IgD-negative memory B cell (primary cell): ENCODE results near the gene TMEM147. TPM values are rescaled to one million over a fixed set of nuclear protein-coding genes. Genes with fewer than 3 reads are reported as not detected.

Source experiments
- H3K27ac Mint-ChIP-seq, 3 donors: one replicate each; pipeline ENCODE4 v1.8.0; 2020 to 2022; ENCODE audit warnings: mild to moderate bottlenecking in 3 of 3, mixed read lengths in 3 of 3, moderate library complexity in 1 of 3
- H3K27me3 Mint-ChIP-seq: one replicate; pipeline ENCODE4 v1.8.0; 2021; ENCODE audit warnings: mixed read lengths
- H3K36me3 Mint-ChIP-seq: one replicate; pipeline ENCODE4 v1.8.0; 2020; ENCODE audit warnings: mild to moderate bottlenecking, mixed read lengths
- H3K4me1 Mint-ChIP-seq, 3 donors: one replicate each; pipeline ENCODE4 v1.8.0; 2020 to 2022; ENCODE audit warnings: mixed read lengths in 3 of 3, mild to moderate bottlenecking in 1 of 3
- H3K4me3 Mint-ChIP-seq, 4 donors: one replicate each; pipeline ENCODE4 v1.8.0; 2020 to 2022; ENCODE audit warnings: mild to moderate bottlenecking in 4 of 4, mixed read lengths in 4 of 4, moderate library complexity in 3 of 4
- H3K9me3 Mint-ChIP-seq, 3 donors: one replicate each; pipeline ENCODE4 v1.8.0; 2020 to 2021; ENCODE audit warnings: mixed read lengths in 3 of 3, mild to moderate bottlenecking in 1 of 3
- polyA plus RNA-seq: library from polyadenylated mRNA; unstranded; fragments of 300-500 nt; fragmentation: Illumina TruSeq; gene quantifications from one replicate; pipeline ENCODE4 v1.2.3, GENCODE V29; 2021

TMEM147 gene
- polyA plus RNA-seq, 1 donor from 2014 or later = 146 TPM

DNA sequence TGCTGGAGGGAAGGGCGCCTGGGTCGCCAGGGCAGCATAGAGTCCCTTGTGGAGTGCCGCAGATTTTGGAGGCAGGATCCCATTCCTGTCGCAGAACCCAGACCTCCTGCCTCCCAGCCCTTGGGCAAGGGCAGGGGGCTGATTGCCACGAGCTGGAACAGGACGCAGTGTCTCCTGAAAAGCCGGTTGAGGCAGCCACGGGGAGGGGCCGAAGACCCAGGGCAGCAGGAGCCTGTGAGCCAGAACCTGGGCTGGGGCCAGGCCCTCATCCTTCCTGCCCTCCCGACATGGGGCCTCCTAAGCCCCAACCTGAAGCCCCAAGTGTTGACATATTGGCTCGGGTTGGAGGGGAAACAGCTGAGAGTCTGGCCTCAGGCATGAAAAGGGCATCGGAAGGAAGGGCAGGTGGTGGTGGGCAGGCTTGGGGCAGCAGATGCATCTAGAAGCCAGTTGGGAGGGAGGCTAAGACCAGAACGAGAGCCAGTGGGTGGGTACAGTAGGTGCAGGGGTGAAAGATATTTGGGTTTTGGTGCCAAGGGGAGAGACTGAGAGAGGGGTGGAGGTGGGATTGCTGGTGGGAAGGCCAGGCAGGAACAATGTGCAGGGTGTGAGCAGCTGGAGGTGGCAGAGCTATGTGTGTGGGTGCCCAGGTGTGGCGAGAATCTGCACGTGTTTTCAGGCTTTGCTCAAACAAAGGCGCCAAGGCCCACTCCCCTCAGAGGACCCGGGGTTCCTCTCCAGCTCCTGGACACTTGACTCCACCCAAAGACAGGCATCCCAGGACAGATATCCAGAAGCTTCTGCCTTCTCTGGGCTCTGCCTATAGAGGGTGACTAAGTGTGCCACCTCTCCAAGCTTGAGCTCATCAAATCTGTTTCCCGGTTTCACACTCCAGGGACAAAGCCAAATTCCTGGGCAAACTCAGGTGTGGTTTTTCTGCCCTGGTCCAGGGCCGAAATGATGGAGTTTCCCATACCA is 15.9 kb upstream of the TMEM147 start:
- H3K27me3 Mint-ChIP-seq = peaks cover 46% of the 10 kb centered on the region
- H3K4me1 Mint-ChIP-seq = peaks cover 8 to 11% (median 10%) of the 10 kb centered on the region in 3 donors
- no peak overlapping the region for H3K4me3 Mint-ChIP-seq
- no peaks in the 10 kb centered on the region for H3K36me3 Mint-ChIP-seq
- no peaks in the 10 kb centered on the region for H3K9me3 Mint-ChIP-seq
- no peak overlapping the region for H3K27ac Mint-ChIP-seq

GRCh38 chr19:35531291-35531690 is 14.1 kb upstream of the TMEM147 start:
- H3K27me3 Mint-ChIP-seq = peaks cover 43% of the 10 kb centered on the region
- H3K4me3 Mint-ChIP-seq = no peak overlapping the region
- H3K36me3 Mint-ChIP-seq = no peaks in the 10 kb centered on the region
- no peaks in the 10 kb centered on the region for H3K9me3 Mint-ChIP-seq
- H3K27ac Mint-ChIP-seq = no peak overlapping the region
- peaks cover 10 to 14% (median 11%) of the 10 kb centered on the region in 3 donors for H3K4me1 Mint-ChIP-seq

- Mint-ChIP-seq H3K4me3 (peak within 1 kb of the TSS; percentile 67 to 86 (median 74)), H3K36me3 (no peaks in the 10 kb centered on the region), H3K4me1 (peaks cover 10 to 14% (median 11%) of the 10 kb centered on the region in 3 donors), H3K27ac (peak within 1 kb of the TSS; percentile 31 to 84 (median 65)), H3K27me3 (peaks cover 29% of the 10 kb centered on the region), H3K9me3 (no peaks in the 10 kb centered on the region)
Measured at GRCh38 chr19:35533201-35533821, 12.1 kb upstream of the TMEM147 start, which contains the start of gene GAPDHS. GAPDHS (plus strand) TSS chr19:35533456; CDS start chr19:35533528, 72 bp downstream.

DNA sequence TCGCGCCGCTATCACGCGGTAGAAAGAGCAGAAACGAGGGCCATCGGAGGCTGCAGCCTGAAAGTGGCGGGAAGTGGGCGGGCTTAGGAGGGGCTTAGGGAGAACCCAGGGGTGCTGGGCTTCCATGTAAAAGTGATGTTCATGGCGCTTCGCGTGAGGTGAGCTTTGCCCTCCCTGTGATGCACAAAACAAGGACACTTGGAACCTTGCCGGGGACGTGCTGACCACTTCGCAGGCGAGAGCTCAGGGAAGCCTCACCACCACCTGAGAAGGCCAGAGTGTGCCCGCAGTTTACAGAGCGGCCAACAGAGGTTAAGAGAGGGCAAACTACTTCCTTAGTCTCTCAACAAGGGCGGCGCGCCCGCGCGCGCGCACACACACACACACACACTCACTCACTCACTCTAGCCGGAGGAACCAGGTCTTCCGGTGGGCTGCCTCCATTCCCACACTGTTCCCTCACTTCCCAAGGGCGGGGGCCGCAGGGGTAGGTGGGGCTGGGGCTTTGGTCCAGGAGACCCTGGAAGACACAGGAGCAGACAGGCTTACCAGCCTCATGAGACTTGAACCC is 11.5 kb upstream of the TMEM147 start:
- Mint-ChIP-seq H3K27ac (peak overlapping the region; percentile 31 to 84 (median 65)), H3K36me3 (no peaks in the 10 kb centered on the region), H3K4me1 (peaks cover 10 to 14% (median 11%) of the 10 kb centered on the region in 3 donors), H3K9me3 (no peaks in the 10 kb centered on the region), H3K4me3 (peak overlapping the region; percentile 67 to 86 (median 74)), H3K27me3 (peaks cover 23% of the 10 kb centered on the region)

DNA sequence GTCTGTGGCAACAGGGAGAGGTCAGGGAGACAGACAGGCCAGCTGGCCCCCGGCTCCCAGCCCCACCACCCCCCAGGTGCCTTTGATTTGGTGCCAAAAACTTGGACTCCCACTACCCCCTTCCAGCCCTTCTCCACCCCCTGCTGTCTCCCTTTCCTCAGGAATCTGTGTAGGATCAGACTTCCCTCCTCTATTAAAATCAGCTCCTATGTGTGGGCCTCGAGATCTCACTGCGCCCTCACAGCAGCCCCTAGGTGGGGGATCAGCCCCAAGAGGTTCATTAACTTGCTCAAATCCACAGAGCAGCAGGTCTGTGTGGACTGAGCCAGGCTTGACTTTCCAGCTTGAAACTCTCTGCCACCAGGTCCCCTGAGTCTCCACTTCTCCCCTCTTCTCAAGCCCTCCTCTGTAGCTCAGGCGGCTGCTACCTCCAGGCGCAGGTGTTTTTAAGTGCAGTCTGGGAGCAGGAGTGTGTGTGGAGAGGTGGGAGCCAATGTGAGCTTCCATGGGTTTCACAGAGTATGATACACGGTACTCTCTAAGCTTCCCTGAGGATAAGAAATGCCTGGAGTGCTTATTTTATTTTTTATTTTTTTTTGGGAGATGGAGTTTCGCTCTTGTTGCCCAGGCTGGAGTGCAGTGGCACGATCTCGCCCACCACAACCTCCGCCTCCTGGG is 10.5 kb upstream of the TMEM147 start:
- Mint-ChIP-seq H3K27ac (no peak overlapping the region), H3K4me1 (peaks cover 11 to 14% (median 14%) of the 10 kb centered on the region in 3 donors), H3K36me3 (no peaks in the 10 kb centered on the region), H3K27me3 (peaks cover 16% of the 10 kb centered on the region), H3K4me3 (peak overlapping the region in 1 of 4 donors; percentile 39), H3K9me3 (no peaks in the 10 kb centered on the region)

- Mint-ChIP-seq H3K27ac (peak overlapping the region in 1 of 3 donors; percentile 28), H3K9me3 (no peaks in the 10 kb centered on the region), H3K4me3 (no peak overlapping the region)
Measured at GRCh38 chr19:35539314-35539713, 6.1 kb upstream of the TMEM147 start.

GRCh38 chr19:35539850-35540249 is 5.6 kb upstream of the TMEM147 start:
- Mint-ChIP-seq H3K27ac (no peak overlapping the region), H3K36me3 (no peaks in the 10 kb centered on the region), H3K9me3 (no peaks in the 10 kb centered on the region), H3K4me3 (peak overlapping the region in 1 of 4 donors; percentile 67), H3K4me1 (peaks cover 8 to 19% (median 14%) of the 10 kb centered on the region in 3 donors), H3K27me3 (no peaks in the 10 kb centered on the region)

More at GRCh38 chr19:35539314-35539713, 6.1 kb upstream of the TMEM147 start:
- H3K36me3 Mint-ChIP-seq = no peaks in the 10 kb centered on the region
- no peaks in the 10 kb centered on the region for H3K27me3 Mint-ChIP-seq
- H3K4me1 Mint-ChIP-seq = peaks cover 2 to 16% (median 9%) of the 10 kb centered on the region in 3 donors

GRCh38 chr19:35540356-35540927 is 5.0 kb upstream of the TMEM147 start:
- Mint-ChIP-seq H3K27ac (peak overlapping the region in 2 of 3 donors; percentile 22 to 92), H3K4me1 (peaks cover 9 to 20% (median 13%) of the 10 kb centered on the region in 3 donors), H3K36me3 (no peaks in the 10 kb centered on the region), H3K9me3 (no peaks in the 10 kb centered on the region), H3K4me3 (peak overlapping the region in 2 of 4 donors; percentile 67 to 74), H3K27me3 (no peaks in the 10 kb centered on the region)

DNA sequence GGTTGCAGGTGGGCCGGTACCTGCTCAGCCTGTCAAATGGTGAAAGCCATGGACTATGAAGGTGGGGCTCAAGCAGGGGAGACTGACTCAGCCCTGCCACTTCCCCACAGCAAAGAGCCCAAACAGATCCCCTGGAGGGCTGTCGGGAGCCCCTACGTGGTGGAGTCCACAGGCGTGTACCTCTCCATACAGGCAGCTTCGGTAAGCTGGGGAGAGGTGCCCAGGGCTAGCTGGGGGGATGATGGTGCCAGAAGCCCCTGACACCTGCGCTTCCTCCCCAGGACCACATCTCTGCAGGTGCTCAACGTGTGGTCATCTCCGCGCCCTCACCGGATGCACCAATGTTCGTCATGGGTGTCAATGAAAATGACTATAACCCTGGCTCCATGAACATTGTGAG is 3.2 kb upstream of the TMEM147 start:
- H3K9me3 Mint-ChIP-seq = no peaks in the 10 kb centered on the region
- H3K4me1 Mint-ChIP-seq = peaks cover 15 to 26% (median 17%) of the 10 kb centered on the region in 3 donors
- peak overlapping the region in 1 of 4 donors; percentile 86 for H3K4me3 Mint-ChIP-seq
- no peaks in the 10 kb centered on the region for H3K27me3 Mint-ChIP-seq
- H3K27ac Mint-ChIP-seq = no peak overlapping the region
- no peaks in the 10 kb centered on the region for H3K36me3 Mint-ChIP-seq

DNA sequence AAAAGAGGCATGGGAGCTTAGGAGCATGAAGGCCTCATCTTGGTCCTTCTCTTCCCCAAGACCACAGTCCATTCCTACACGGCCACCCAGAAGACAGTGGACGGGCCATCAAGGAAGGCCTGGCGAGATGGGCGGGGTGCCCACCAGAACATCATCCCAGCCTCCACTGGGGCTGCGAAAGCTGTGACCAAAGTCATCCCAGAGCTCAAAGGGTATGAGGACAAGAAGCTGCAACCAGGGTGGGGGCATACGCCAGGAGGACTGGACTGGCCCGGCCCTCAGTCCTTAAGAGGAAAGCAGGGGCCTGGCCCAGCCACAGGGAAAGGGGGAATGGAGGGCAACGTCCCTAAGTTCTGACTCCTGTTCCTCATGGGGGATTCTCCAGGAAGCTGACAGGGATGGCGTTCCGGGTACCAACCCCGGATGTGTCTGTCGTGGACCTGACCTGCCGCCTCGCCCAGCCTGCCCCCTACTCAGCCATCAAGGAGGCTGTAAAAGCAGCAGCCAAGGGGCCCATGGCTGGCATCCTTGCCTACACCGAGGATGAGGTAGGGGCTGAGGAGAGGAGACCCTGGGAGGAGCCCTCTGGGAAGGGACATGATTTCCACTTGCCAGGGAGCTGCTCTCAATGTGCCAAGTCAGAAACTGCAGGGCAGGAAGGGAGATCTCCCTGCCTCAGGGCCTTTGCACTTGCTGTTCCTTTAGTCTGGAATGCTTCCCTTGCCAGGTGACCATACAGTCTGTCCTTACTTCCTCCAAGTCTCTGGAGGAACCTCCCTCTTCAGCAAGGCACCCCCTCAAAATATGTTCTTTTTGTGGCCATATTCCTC is 1.9 kb upstream of the TMEM147 start:
- no peaks in the 10 kb centered on the region for H3K36me3 Mint-ChIP-seq
- H3K4me3 Mint-ChIP-seq = peak overlapping the region in 2 of 4 donors; percentile 86 to 94
- no peaks in the 10 kb centered on the region for H3K27me3 Mint-ChIP-seq
- H3K4me1 Mint-ChIP-seq = peaks cover 16 to 26% (median 17%) of the 10 kb centered on the region in 3 donors
- no peaks in the 10 kb centered on the region for H3K9me3 Mint-ChIP-seq
- H3K27ac Mint-ChIP-seq = no peak overlapping the region

GRCh38 chr19:35544110-35544802 is 1.2 kb upstream of the TMEM147 start:
- Mint-ChIP-seq H3K27me3 (no peaks in the 10 kb centered on the region), H3K36me3 (peaks cover 3% of the 10 kb centered on the region), H3K4me3 (peak overlapping the region; percentile 86 to 94 (median 90)), H3K4me1 (peaks cover 17 to 31% (median 19%) of the 10 kb centered on the region in 3 donors), H3K9me3 (no peaks in the 10 kb centered on the region), H3K27ac (peak overlapping the region in 2 of 3 donors; percentile 61 to 79)

DNA sequence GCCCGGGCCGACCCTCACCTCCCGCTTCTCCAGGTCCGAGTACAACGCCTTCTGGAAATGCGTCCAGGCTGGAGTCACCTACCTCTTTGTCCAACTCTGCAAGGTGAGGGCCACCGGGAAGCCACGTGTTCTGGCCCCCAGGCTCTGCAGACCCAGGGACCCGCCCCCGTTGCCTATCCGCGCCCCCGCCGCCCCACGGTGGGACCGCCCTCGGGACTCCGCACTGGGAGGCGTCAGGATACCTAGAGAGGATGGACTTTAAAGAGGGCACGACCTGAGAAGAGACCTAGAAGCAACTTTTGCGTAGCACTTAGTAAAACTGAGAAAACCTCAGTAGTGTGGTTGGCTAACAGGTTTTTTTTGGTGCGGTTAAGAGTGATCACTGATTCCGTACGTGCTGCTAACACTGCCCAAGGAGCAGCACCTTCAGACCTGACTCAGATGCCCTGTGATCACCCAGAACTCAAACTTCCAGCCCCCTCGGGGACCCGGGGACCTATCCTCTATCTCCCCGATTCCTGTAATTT is 492 bp downstream of the TMEM147 start:
- Mint-ChIP-seq H3K9me3 (no peaks in the 10 kb centered on the region), H3K4me1 (peaks cover 14 to 23% (median 17%) of the 10 kb centered on the region in 3 donors), H3K27me3 (no peaks in the 10 kb centered on the region), H3K4me3 (peak overlapping the region; percentile 86 to 94 (median 90)), H3K36me3 (peaks cover 4% of the 10 kb centered on the region), H3K27ac (peak overlapping the region; percentile 45 to 97 (median 67))

- Mint-ChIP-seq H3K9me3 (no peaks in the 10 kb centered on the region), H3K36me3 (peaks cover 4% of the 10 kb centered on the region), H3K27ac (peak overlapping the region in 2 of 3 donors; percentile 45 to 97), H3K27me3 (no peaks in the 10 kb centered on the region), H3K4me3 (peak overlapping the region; percentile 86 to 94 (median 90)), H3K4me1 (peaks cover 14 to 21% (median 17%) of the 10 kb centered on the region in 3 donors)
Measured at GRCh38 chr19:35546532-35546931, 1.1 kb downstream of the TMEM147 start.
